GM12878 (cell line): ENCODE data around the gene SRCAP. TPM values are rescaled to one million over a fixed set of nuclear protein-coding genes. Genes with fewer than 3 reads are reported as not detected.

ENCODE experiments used
- ATAC-seq: fragments of 200-7000 bp; cut with Tn5 transposase; 3 replicates; pipeline ENCODE4 v1.9.1; 2020; ENCODE audit warnings: mild to moderate bottlenecking, moderate library complexity
- BruUV-seq: library from RNA; stranded (reverse); fragments of 400-500 nt; replicated peaks from 2 replicates; lab custom pipeline; 2021; lab: Mats Ljungman, UMichigan
- CTCF ChIA-PET: fragments of 300-600 bp; sonication (Branson Sonifier 250); formaldehyde crosslinking; extraction: SDS; loops from one replicate; lab custom pipeline; 2021; ENCODE audit warnings: inconsistent platforms; lab: Yijun Ruan, JAX
- POLR2A ChIA-PET: fragments of 350-600 bp; formaldehyde crosslinking; extraction: SDS; loops from one replicate; lab custom pipeline; 2021; ENCODE audit warnings: inconsistent platforms; lab: Charles Lee
- RAD21 ChIA-PET: fragments of 300-600 bp; sonication (Branson Sonifier 250); formaldehyde crosslinking; loops from one replicate; lab custom pipeline; 2023; ENCODE audit warnings: antibody characterized with exemption; ENCODE audit not compliant: unreplicated experiment; lab: Charles Lee
- SMC1A ChIA-PET: fragments of 300-600 bp; sonication (Branson Sonifier 250); formaldehyde crosslinking; loops from one replicate; lab custom pipeline; 2023; ENCODE audit not compliant: unreplicated experiment, uncharacterized antibody; lab: Charles Lee
- DNase-seq: peaks from one replicate; pipeline ENCODE4 v3.0.0-alpha.2; 2011; ENCODE audit warnings: low read depth, low spot score
- FAIRE-seq: peaks from 3 replicates; lab custom pipeline; 2011; peaks lifted over from hg19 to GRCh38; lab: Jason Lieb, UNC
- H2AFZ ChIP-seq: 2 replicates; pipeline ENCODE4 v1.6.0; 2011; ENCODE audit warnings: low read depth, low read length, control low read depth; ENCODE audit not compliant: control insufficient read depth
- H3K27ac ChIP-seq: 2 replicates; pipeline ENCODE4 v1.5.1; 2011; ENCODE audit warnings: control low read depth; ENCODE audit not compliant: control insufficient read depth, insufficient read depth
- H3K27me3 ChIP-seq, 2 experiments: replicated peaks in 1 of 2; 2 replicates each; pipeline versions ENCODE4 v1.6.0 to v1.6.1; 2011; ENCODE audit warnings: low read length in 1 of 2; ENCODE audit not compliant: control insufficient read depth in 2 of 2, insufficient read depth in 2 of 2
- H3K36me3 ChIP-seq, 2 experiments: 2 replicates each; pipeline ENCODE4 v1.5.1; 2011; ENCODE audit warnings: low read length in 1 of 2; ENCODE audit not compliant: control insufficient read depth in 2 of 2, insufficient read depth in 2 of 2
- H3K4me1 ChIP-seq: 2 replicates; pipeline ENCODE4 v1.6.1; 2011; ENCODE audit warnings: mild to moderate bottlenecking, low read length, moderate library complexity, mixed read lengths; ENCODE audit not compliant: control insufficient read depth, insufficient read depth
- H3K4me2 ChIP-seq: 2 replicates; pipeline ENCODE4 v1.6.0; 2011; ENCODE audit warnings: control low read depth; ENCODE audit not compliant: control insufficient read depth, insufficient read depth
- H3K4me3 ChIP-seq: fragments of 200-600 bp; sonication (generic); 2 replicates; pipeline ENCODE4 v1.5.1; 2016
- H3K79me2 ChIP-seq: 2 replicates; pipeline ENCODE4 v1.6.0; 2011; ENCODE audit warnings: low read length; ENCODE audit not compliant: control insufficient read depth, insufficient read depth
- H3K9ac ChIP-seq: 2 replicates; pipeline ENCODE4 v1.8.0; 2011; ENCODE audit warnings: low read length, control low read depth, mixed read lengths; ENCODE audit not compliant: control insufficient read depth, insufficient read depth
- H3K9me3 ChIP-seq: replicated peaks from 3 replicates; pipeline ENCODE4 v1.5.1; 2011; ENCODE audit warnings: mild to moderate bottlenecking, low read length; ENCODE audit not compliant: control insufficient read depth, insufficient read depth
- H4K20me1 ChIP-seq: 2 replicates; pipeline ENCODE4 v1.6.0; 2011; ENCODE audit not compliant: control insufficient read depth, insufficient read depth
- MTA3 ChIP-seq: IDR thresholded peaks from 2 replicates; pipeline ENCODE4 v1.6.1; 2012; ENCODE audit warnings: low read length, inconsistent platforms, borderline replicate concordance
- PAX8 ChIP-seq: fragments of 450-650 bp; IDR thresholded peaks from 2 replicates; pipeline ENCODE4 v1.6.1; 2017; ENCODE audit warnings: mild to moderate bottlenecking, moderate library complexity
- ZNF207 ChIP-seq: fragments of 450-650 bp; IDR thresholded peaks from 2 replicates; pipeline ENCODE4 v1.6.1; 2014; ENCODE audit warnings: antibody characterized with exemption, mild to moderate bottlenecking, borderline replicate concordance
- WGBS: methylation state at CpG from one replicate; pipeline ENCODE4 v1.1.6; 2016; ENCODE audit warnings: low lambda C conversion rate; ENCODE audit not compliant: insufficient replicate concordance, insufficient coverage; ENCODE audit errors: missing lambda C conversion rate; 5-methylcytosine and 5-hydroxymethylcytosine counted together
- in situ Hi-C: fragments of 300-500 bp; cut with MboI; formaldehyde crosslinking; loops from 9 replicates; pipeline ENCODE4 v1.14.3; 2018; ENCODE audit warnings: mixed read lengths
- intact Hi-C: fragments of 100-400 bp; cut with micrococcal nuclease; formaldehyde crosslinking; loops from one replicate; pipeline ENCODE4 v1.14.2; 2022; ENCODE audit not compliant: unreplicated experiment
- polyA plus RNA-seq, 11 experiments: library from polyadenylated mRNA; depleted of rRNA in 4 of 11; unstranded in 6 of 11; stranded (reverse) in 5 of 11; fragments of >200 nt; fragmentation: Nextera tagmentation in 4 of 11; fragmentation: Illumina TruSeq in 1 of 11; extraction: Ambion mirVana in 4 of 11; extraction: Trizol in 1 of 11; gene quantifications; 1 replicate in 1 of 11; 2 replicates in 10 of 11; pipeline versions ENCODE4 v1.2.1 to v1.2.3, GENCODE V29; 2011 to 2016; ENCODE audit warnings: inconsistent platforms in 2 of 11, missing spikeins in 2 of 11, low read depth in 1 of 11
- total RNA-seq, 4 experiments: library from RNA; depleted of rRNA in 3 of 4; stranded (reverse); fragments of >200 nt in 3 of 4; fragmentation: Illumina TruSeq in 1 of 4; extraction: Trizol in 1 of 4; gene quantifications; 2 replicates each; pipeline versions ENCODE4 v1.2.1 to v1.2.3, GENCODE V29; 2013 to 2021

Gene SRCAP
- total and polyA plus RNA-seq, 10 of the 15 experiments (the other 5 are each of a cell fraction or from before 2014, with no cell fraction given) = 0.24 to 58.4 (median 11.6) TPM

DNA sequence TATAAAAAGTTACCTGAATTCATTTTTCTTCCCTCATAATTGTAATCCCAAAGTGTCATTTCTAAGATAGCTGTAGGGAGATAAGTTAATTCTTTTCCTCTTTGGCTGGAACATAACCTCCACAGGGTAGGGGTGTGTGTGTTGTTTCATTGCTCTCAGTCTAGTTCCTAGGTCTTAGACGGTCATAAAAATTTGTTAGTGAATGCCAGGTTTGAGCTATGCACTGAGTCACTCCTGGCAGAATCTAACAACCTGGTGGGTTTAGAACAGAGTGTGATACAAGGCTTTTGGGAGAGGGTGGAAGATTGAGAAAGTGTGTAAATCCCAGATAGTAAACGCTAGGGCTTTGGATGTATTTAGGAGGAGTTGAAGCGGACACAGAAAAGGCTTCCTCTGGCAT lies 48.4 kb downstream of the SRCAP start:
- peaks cover 4% of the 10 kb centered on the region in 2 experiments; a peak in 3 of 4 replicates for H3K36me3 ChIP-seq
- ATAC-seq = no peak
- H3K9me3 ChIP-seq = no peaks in the 10 kb centered on the region
- ChIA-PET RAD21 (interaction anchor here (1.0 to 1.8 kb wide), 5 partner anchors 67 to 327 kb away, joined by 3 to 6 read pairs (median 4); partner anchors contain the start of genes FBRS, ZNF646 and ZNF668), POLR2A (interaction anchor here (0.5 to 2.0 kb wide), 13 partner anchors 11 to 370 kb away, joined by 3 to 9 read pairs (median 4); partner anchors contain the start of genes KAT8 and SRCAP), SMC1A (interaction anchor here (0.9 to 1.6 kb wide), 5 partner anchors 10 to 127 kb away, joined by 3 to 4 read pairs (median 3); no protein-coding TSS in a partner anchor), CTCF (interaction anchor here (1.0 to 1.9 kb wide), 6 partner anchors 26 to 195 kb away, joined by 3 to 9 read pairs (median 4); partner anchors contain the start of gene PRR14)
- no peak for TF ChIP-seq ZNF207
- TF ChIP-seq MTA3 = 0 out of 2 replicates have a peak, but pooled peaks have one; percentile 69
- no peak for TF ChIP-seq PAX8
- H3K4me3 ChIP-seq = peak overlapping the region; percentile 67; the same call in 1 of the 2 replicates
- intact Hi-C loops = no loop called here
- H2AFZ ChIP-seq = peak overlapping the region; percentile 74; the same call in 1 of the 2 replicates
- H4K20me1 ChIP-seq = no peaks in the 10 kb centered on the region; the same call in 1 of the 2 replicates
- H3K9ac ChIP-seq = peak overlapping the region; percentile 42
- H3K79me2 ChIP-seq = peaks cover 18% of the 10 kb centered on the region
- peaks cover 9% of the 10 kb centered on the region for H3K4me1 ChIP-seq
- no peaks in the 10 kb centered on the region for H3K27me3 ChIP-seq
- BruUV-seq = no TSS peak
- peak overlapping the region; percentile 71; the same call in 1 of the 2 replicates for H3K27ac ChIP-seq
- H3K4me2 ChIP-seq = peak overlapping the region; percentile 82
- WGBS = 64% methylated on average over 3 of the region's 3 CpGs
- no peak for FAIRE-seq
- in situ Hi-C loops = no loop called here
- DNase-seq = no peak
